ENCODE data around the gene SAXO2. TPM values are rescaled to one million over a fixed set of nuclear protein-coding genes. Genes with fewer than 3 reads are reported as not detected.
"Not testable (repeated sequence)": the region's sequence is repeated elsewhere in the genome, so short reads cannot be mapped to it uniquely, and the experiment has no call there.

The SAXO2 gene
- total RNA-seq, 4 donors from 2014 or later, result 0.26 to 10.4 (median 5.2) TPM

GRCh38 chr15:82306791-82307713 is 44.4 kb downstream of the SAXO2 start:
- TF ChIP-seq CTCF (IDR thresholded peaks at IDR 0.05) (no peak), POLR2A (IDR thresholded peaks at IDR 0.05) (no peak)
- H3K4me1 ChIP-seq, result no peaks in the 10 kb centered on the region
- H3K27me3 ChIP-seq, result no peaks in the 10 kb centered on the region
- intact Hi-C loops (cut with DNase I; ENCODE audit: low total_unique reads), result no loop called here
- H3K9me3 ChIP-seq, result no peaks in the 10 kb centered on the region
- no peaks in the 10 kb centered on the region for H3K36me3 ChIP-seq
- DNase-seq, result no peak
- no peak overlapping the region for H3K4me3 ChIP-seq
- H3K27ac ChIP-seq, result no peak overlapping the region

DNA sequence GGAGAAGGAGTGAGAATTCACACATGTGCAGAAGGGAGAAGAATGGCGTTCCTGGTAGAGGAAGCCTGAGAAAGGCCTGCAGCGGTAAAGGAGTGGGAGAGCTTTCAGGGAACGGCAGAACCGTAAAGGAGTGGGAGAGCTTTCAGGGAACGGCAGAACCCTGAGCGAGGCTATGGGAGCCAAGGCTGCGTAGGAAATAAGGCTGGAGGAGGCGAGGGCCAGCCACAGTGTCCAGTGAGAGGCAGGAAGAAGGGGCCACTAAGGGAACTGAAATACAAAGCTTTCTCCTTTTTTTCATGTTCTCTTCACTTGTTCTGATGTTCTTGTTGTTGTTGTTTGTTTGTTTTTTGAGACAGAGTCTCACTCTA is 45.1 kb downstream of the SAXO2 start:
- H3K27ac ChIP-seq, result no peak overlapping the region
- TF ChIP-seq POLR2A (IDR thresholded peaks at IDR 0.05) (no peak), CTCF (IDR thresholded peaks at IDR 0.05) (no peak)
- DNase-seq, result no peak
- H3K4me3 ChIP-seq, result no peak overlapping the region
- intact Hi-C loops (cut with DNase I; ENCODE audit: low total_unique reads), result no loop called here
- no peaks in the 10 kb centered on the region for H3K36me3 ChIP-seq
- no peaks in the 10 kb centered on the region for H3K4me1 ChIP-seq
- H3K27me3 ChIP-seq, result no peaks in the 10 kb centered on the region
- H3K9me3 ChIP-seq, result no peaks in the 10 kb centered on the region

DNA sequence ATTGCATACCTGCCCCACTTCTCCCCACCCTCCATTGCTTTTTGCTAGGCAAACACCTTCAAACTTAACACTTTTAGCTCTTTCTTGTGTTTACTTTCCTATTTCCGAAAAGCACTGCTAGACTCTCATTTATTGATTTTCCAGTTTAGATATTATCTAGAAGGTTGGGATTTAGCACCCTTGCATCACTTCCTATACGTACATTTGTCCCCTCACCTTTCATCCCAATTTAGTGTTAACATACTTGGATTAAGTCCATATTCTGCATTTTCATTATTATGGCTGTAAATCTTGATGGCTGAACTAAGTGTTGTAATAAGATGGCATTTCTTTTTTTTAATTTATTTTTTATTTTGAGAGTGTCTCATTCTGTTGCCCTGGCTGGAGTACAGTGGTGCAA is 47.2 kb downstream of the SAXO2 start:
- Histone ChIP-seq H3K9me3 (no peaks in the 10 kb centered on the region), H3K27me3 (no peaks in the 10 kb centered on the region), H3K27ac (no peak overlapping the region), H3K36me3 (no peaks in the 10 kb centered on the region), H3K4me1 (no peaks in the 10 kb centered on the region), H3K4me3 (no peak overlapping the region)
- no peak for DNase-seq
- no peak for TF ChIP-seq POLR2A (IDR thresholded peaks at IDR 0.05)
- no peak for TF ChIP-seq CTCF (IDR thresholded peaks at IDR 0.05)
- intact Hi-C loops (cut with DNase I; ENCODE audit: low total_unique reads), result no loop called here

GRCh38 chr15:82311321-82311720 is 48.7 kb downstream of the SAXO2 start:
- H3K9me3 ChIP-seq; H3K27me3 ChIP-seq; H3K27ac ChIP-seq; DNase-seq; H3K4me1 ChIP-seq; H3K4me3 ChIP-seq; H3K36me3 ChIP-seq; intact Hi-C loops (cut with DNase I; ENCODE audit: low total_unique reads): not testable (repeated sequence)

GRCh38 chr15:82312586-82313349 is 50.1 kb downstream of the SAXO2 start:
- Histone ChIP-seq H3K27me3 (no peaks in the 10 kb centered on the region), H3K36me3 (no peaks in the 10 kb centered on the region), H3K9me3 (no peaks in the 10 kb centered on the region), H3K4me1 (no peaks in the 10 kb centered on the region), H3K4me3 (no peak overlapping the region), H3K27ac (no peak overlapping the region)
- intact Hi-C loops (cut with DNase I; ENCODE audit: low total_unique reads), result no loop called here
- TF ChIP-seq POLR2A (IDR thresholded peaks at IDR 0.05), result no peak
- no peak for TF ChIP-seq CTCF (IDR thresholded peaks at IDR 0.05)
- no peak for DNase-seq
